Activated T-cell treated with anti-CD3 and anti-CD28 coated beads for 1 hour (primary cell): ENCODE measurements around the gene RAD51B.

Experiments used
- DNase-seq: peaks from one replicate; pipeline ENCODE4 v3.0.0-alpha.2; 2020; ENCODE audit warnings: low read depth

The RAD51B gene

GRCh38 chr14:68704736-68705720 lies 885.4 kb downstream of the RAD51B start:
- no peak for DNase-seq

- no peak for DNase-seq
Measured at GRCh38 chr14:68705741-68706283, 886.2 kb downstream of the RAD51B start.

DNA sequence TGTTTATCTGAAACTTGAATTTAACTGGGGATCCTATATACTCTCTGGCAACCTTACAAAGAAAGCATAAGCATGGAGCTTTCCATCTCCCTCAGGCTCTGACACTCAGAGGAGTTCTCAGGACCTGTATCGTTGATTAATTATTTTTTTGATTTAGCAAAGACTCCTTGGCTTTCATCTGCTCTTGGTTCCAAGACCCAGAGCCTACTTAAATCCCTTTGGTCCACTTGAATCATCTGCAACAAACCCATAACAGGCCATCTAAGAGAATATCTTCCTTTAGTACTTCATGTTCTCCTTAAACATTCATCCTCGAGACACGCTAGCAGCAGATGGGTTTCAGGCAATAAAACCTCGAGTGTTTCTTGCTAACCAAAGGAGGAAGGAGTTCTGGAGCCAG lies 887.9 kb downstream of the RAD51B start:
- no peak for DNase-seq

DNA sequence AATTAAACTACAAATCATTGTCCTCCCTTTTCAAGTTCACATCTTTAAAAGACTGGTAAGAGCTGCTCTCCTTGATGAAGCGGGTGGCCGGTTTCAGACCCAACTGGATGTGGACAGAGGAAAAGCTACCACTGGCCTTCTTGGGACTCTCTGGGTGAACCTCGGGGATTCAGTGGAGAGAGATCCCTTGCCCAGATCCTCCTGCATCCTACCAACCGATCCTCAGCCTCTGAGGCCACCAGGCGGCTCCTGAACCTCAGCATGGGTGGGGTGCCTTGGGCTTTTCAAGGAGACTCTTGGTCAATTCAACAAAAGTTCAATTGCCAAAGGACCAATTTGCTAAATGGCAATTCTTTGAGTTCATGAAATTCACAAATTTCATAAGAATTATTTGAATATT lies 888.8 kb downstream of the RAD51B start:
- DNase-seq, result no peak

DNA sequence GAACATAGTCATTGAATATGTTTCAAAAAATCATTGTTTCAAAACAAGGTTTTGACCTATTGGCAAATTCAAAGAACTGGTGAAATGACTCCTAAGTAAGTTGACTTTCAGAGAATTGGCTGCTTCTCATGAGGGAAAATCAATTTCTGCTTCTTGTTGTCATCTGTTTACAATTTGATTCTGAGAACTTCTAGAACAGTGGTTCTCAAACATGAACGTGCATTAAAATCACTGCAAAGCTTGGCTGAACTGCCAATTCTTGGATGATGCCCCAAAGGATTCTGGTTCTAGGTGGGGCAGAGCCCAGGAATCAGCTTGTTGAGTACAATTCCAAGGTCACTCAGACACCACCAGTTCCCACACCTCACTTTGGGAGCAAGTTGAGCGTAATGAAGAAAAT lies 889.4 kb downstream of the RAD51B start:
- DNase-seq, result no peak

DNA sequence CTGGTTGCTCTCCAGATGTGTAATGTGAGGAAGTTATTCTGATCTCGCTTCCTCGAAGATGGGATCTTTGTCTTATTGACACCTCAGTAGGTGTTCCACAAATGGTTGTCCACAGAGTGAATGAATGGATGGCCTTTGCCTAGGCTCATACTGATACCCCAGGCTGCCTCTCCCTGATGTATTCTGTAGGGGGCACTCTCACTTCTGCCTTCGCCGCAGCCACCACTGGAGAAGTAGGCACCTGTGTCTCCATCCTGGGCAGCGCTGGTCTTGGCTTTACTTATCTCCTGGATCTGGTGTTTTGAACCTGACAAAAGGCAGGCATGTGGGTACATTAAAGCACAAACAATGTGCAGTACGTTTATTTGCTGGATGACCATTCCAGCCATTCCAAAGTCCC lies 891.2 kb downstream of the RAD51B start:
- no peak for DNase-seq

- no peak for DNase-seq
Measured at GRCh38 chr14:68711561-68712309, 892.2 kb downstream of the RAD51B start.

GRCh38 chr14:68712703-68713370 lies 893.3 kb downstream of the RAD51B start:
- no peak for DNase-seq

DNA sequence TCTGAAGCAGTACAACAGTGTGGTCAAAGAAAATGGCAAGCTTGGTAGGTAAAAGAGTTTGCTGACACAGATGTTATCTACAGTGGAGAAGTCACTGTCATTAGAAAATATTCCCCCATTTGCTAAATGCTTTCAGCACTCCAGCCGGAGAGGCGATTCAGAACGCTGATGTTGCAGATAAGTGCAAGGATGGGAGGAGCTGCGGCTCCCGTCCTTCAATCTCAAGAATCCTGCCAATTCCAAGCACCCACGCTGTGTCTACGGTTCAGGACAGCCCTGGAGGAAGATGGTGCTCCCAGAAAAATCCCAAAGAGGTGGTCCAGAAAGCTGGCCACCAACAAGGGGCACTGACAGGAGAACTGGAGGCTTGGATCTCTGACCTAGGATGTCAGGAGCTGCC lies 894.2 kb downstream of the RAD51B start:
- no peak for DNase-seq

- DNase-seq, result no peak
Measured at GRCh38 chr14:68714991-68715924, 895.7 kb downstream of the RAD51B start.

DNA sequence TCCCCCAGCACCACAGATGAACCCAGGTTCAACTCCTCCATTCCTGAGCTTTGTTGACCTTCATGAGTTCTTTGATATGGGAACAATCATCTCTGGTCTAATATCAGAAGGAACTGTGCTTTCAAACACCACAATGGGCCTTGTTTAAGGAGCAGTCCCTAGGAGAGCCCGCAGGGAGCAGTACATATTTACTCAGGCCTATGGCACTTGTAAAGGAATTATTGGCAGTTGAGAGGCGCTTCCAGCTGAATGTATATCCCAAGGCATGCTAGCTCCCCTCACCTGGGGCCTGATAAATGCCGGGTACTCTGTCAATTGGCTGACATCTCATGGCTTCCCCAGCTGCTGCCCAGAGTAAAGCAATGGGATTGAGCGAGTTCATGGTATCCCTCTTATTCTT lies 897.1 kb downstream of the RAD51B start:
- no peak for DNase-seq

- DNase-seq, result no peak
Measured at GRCh38 chr14:68718023-68718990, 898.7 kb downstream of the RAD51B start.

- no peak for DNase-seq
Measured at GRCh38 chr14:68719634-68720384, 900.2 kb downstream of the RAD51B start.

DNA sequence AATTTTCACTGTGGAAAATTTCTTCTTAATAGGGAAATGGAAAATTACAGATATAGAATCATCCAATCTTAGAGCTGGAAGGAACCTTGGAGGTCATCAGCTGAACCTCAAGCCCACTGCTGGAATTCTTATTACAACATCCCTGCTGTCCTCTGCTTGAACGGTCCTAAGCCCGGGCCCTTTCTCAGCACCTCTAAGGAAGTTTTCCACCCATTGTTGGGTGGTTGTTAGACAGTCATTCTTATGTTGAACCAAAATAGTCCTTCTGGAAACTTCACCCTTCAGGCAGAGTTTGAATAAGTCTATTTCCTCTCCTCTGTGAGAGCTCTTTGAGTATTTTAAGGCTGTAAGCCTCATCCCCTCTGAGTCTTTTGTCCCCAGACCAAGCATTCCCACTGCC lies 902.6 kb downstream of the RAD51B start:
- no peak for DNase-seq

DNA sequence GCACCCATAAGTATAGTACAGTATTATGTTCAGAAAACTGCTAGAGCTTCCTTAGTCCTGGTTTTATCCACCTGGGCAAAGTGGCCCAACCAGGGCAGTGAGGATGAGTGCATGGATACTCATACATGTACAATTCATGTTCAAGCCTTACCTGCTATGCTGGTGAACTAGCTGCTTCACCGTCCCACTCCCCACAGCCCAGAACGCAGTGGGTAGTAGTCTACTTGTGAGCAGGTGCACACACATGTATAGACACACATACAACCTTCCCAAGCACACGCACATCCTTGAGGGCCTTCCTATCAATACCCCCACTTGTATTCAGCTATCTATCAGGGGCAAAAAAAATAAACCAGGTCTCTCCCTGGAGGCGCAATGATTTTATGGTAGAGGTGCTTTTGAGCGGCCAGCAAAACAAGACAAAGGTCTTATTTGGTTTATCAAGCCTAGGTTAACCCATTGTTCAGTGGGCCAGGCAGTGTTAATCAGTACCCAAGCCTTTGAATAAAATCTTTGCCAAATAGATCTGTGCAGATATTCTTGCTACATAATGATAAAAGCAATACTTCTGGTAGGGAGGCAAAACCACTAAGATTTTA lies 903.5 kb downstream of the RAD51B start:
- DNase-seq, result no peak

DNA sequence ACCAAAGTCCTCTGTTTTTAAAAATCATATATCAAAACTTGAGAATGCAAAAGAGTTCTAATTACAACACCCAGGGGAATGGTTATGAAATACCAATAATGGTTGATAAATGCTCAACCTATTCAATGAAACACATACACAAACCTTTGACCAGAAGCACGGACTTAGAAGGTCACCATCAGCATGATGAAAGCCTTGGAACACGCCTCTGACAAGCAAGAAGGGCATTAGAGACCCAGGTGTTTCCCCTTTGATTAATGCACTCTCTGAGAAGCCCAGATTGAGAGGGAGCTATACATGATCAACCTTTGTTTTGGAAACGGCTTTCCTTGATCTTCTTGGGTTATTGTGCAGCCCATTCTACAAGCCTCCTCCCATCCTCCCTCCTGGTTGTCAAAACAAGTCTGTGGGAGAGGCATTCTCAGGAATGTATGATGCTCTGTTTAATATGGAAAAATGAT lies 904.3 kb downstream of the RAD51B start:
- no peak for DNase-seq

GRCh38 chr14:68724914-68725313 lies 905.3 kb downstream of the RAD51B start:
- DNase-seq, result no peak

- DNase-seq, result no peak
Measured at GRCh38 chr14:68726093-68726695, 906.6 kb downstream of the RAD51B start.
